ENCODE measurements around the gene TRMT5. TPM values are rescaled to one million over a fixed set of nuclear protein-coding genes. Genes with fewer than 3 reads are reported as not detected.

The TRMT5 gene
- total RNA-seq, 1 donor from 2014 or later: 3.5 TPM

DNA sequence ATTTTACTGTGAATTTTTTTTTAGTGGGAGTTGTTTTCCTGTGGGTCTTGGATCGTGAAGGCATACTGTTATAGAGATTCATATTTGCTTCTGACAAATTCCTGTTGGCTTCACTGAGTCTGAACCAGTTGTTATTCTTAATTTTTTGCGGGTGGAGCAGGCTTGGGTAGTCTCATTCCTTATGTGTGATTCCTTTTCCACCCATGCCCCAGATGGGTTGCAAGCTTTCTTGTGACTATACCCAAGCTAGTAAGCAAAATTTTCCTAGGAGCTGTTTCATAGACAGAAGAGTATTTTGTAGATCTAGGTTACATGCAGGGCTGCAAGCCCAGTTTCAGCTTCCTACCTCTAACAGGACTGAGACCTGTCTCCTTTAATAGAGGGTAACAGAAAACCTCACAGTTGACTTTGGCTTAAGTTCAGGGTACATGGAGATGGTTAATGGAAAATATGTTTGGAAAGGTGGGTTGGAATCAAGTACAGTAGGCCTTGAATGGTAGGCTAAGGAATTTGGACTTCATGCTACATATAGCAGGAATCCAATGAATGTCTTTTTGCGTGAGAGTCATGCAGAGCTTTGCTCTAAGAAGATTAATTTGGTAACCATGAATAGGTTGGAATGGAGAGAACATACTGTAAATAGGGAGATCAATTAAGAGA lies 29.0 kb downstream of the TRMT5 start:
- Histone ChIP-seq H3K4me1 (peaks cover 2 to 10% of the 10 kb centered on the region in 2 donors), H3K36me3 (no peaks in the 10 kb centered on the region), H3K9me3 (peaks cover 0 to 22% of the 10 kb centered on the region in 2 donors), H3K27me3 (no peaks in the 10 kb centered on the region), H3K27ac (peak overlapping the region in 1 of 2 donors; percentile 16), H3K4me3 (peak overlapping the region in 1 of 2 donors; percentile 19)
- TF ChIP-seq, protein P1, sequence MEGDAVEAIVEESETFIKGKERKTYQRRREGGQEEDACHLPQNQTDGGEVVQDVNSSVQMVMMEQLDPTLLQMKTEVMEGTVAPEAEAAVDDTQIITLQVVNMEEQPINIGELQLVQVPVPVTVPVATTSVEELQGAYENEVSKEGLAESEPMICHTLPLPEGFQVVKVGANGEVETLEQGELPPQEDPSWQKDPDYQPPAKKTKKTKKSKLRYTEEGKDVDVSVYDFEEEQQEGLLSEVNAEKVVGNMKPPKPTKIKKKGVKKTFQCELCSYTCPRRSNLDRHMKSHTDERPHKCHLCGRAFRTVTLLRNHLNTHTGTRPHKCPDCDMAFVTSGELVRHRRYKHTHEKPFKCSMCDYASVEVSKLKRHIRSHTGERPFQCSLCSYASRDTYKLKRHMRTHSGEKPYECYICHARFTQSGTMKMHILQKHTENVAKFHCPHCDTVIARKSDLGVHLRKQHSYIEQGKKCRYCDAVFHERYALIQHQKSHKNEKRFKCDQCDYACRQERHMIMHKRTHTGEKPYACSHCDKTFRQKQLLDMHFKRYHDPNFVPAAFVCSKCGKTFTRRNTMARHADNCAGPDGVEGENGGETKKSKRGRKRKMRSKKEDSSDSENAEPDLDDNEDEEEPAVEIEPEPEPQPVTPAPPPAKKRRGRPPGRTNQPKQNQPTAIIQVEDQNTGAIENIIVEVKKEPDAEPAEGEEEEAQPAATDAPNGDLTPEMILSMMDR (IDR thresholded peaks at IDR 0.05): no peak
- intact Hi-C loops (cut with DNase I): no loop called here
- DNase-seq (ENCODE audit: low spot score in 2 of 2): no peak

DNA sequence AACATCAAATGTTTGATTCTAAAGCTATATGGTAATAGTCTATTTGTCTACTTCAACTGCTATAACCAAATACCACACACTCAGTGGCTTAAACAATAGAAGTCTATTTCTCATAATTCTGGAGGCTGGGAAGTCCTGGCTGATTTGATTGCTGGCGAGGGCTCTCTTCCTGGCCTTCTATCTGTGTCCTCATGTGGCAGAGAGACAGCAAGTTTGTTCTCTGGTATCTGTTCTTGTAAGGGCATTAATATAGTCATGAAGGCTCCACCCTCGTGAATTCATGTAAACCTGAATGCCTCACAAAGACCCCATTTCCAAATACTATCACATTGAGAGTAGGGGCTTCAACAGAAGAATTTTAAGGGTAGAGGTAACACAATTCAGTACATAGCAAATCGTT lies 34.1 kb downstream of the TRMT5 start:
- no peak for DNase-seq (ENCODE audit: low spot score in 2 of 2)
- H3K36me3 ChIP-seq: no peaks in the 10 kb centered on the region
- H3K27ac ChIP-seq: no peak overlapping the region
- no peaks in the 10 kb centered on the region for H3K9me3 ChIP-seq
- intact Hi-C loops (cut with DNase I): no loop called here
- peaks cover 0 to 5% of the 10 kb centered on the region in 2 donors for H3K4me1 ChIP-seq
- TF ChIP-seq, protein P1 (IDR thresholded peaks at IDR 0.05): no peak
- H3K27me3 ChIP-seq: no peaks in the 10 kb centered on the region
- H3K4me3 ChIP-seq: no peak overlapping the region

DNA sequence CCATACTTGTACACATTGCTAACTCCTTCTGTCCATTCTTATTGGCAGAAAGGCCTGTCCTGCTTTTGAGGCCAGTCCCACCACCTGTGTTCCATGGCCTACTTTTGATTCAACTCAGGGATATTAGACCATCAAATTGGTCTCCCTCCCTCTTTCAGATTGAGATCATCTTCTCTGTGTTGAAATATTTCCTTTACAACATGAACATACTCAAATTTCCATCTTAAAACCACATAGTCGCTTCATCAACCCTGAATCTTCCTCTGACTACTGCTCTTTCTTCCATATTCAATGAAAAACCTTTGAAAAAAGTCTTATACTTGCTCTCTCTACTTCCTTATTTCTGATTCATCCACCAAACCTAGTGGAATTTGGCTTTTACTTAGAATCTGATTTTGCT lies 34.9 kb downstream of the TRMT5 start:
- Histone ChIP-seq H3K36me3 (no peaks in the 10 kb centered on the region), H3K4me1 (peaks cover 0 to 5% of the 10 kb centered on the region in 2 donors), H3K9me3 (no peaks in the 10 kb centered on the region), H3K27me3 (no peaks in the 10 kb centered on the region), H3K4me3 (no peak overlapping the region), H3K27ac (no peak overlapping the region)
- intact Hi-C loops (cut with DNase I): no loop called here
- no peak for DNase-seq (ENCODE audit: low spot score in 2 of 2)
- TF ChIP-seq, protein P1 (IDR thresholded peaks at IDR 0.05): no peak

DNA sequence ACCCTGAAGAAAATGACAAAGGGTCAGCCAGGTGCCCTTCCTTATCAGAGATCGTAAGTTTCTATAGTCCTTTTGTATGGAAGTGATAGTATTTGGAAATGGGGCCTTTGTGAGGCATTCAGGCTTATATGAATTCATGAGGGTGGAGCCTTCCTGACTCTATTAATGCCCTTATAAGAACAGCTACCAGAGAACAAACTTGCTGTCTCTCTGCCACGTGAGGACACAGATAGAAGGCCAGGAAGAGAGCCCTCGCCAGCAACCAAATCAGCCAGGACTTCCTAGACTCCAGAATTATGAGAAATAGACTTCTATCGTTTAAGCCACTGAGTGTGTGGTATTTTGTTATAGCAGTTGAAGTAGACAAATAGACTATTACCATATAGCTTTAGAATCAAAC lies 36.7 kb downstream of the TRMT5 start:
- DNase-seq (ENCODE audit: low spot score in 2 of 2): no peak
- TF ChIP-seq, protein P1 (IDR thresholded peaks at IDR 0.05): no peak
- no peaks in the 10 kb centered on the region for H3K36me3 ChIP-seq
- no peaks in the 10 kb centered on the region for H3K27me3 ChIP-seq
- no peaks in the 10 kb centered on the region for H3K9me3 ChIP-seq
- intact Hi-C loops (cut with DNase I): no loop called here
- no peaks in the 10 kb centered on the region for H3K4me1 ChIP-seq
- no peak overlapping the region for H3K4me3 ChIP-seq
- no peak overlapping the region for H3K27ac ChIP-seq

DNA sequence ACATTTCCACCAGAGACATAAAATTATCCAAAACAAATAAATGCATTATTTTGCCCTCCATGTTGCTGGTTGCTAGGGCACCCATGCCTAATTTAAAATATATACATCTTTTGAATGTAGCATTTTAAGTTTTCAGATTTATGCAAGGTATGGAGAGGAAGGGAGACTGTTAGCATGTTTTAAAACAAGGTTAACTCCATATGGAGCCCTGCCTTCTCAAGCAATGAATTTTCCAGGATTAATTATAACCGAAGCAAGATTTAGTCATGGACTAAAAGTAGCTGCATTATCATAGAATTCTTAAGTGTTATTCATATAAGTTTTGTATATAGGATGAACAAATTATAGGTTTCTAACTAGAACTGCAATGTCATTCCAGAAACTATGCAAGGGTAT lies 37.2 kb downstream of the TRMT5 start:
- TF ChIP-seq, protein P1 (IDR thresholded peaks at IDR 0.05): no peak
- no peak overlapping the region for H3K27ac ChIP-seq
- H3K9me3 ChIP-seq: no peaks in the 10 kb centered on the region
- H3K27me3 ChIP-seq: no peaks in the 10 kb centered on the region
- intact Hi-C loops (cut with DNase I): no loop called here
- no peak overlapping the region for H3K4me3 ChIP-seq
- no peaks in the 10 kb centered on the region for H3K4me1 ChIP-seq
- no peak for DNase-seq (ENCODE audit: low spot score in 2 of 2)
- no peaks in the 10 kb centered on the region for H3K36me3 ChIP-seq

DNA sequence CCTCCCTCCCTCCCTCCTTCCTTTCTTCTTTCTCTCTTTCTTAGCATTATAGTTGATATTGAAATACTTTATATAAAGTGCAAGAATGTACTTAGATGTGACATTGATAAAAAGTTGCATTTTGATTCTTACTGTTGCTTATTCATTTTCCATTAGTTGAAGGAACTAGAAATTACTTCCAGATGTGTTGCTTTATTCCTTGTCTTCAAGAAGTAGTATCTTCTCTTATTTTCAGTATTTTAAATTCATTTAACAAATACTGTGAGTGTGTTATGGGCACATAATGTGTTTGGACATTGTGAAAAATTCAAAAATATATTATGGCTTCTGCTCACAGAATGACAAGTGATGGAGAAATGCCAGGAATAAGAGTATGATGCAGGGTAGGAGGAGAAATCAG lies 45.6 kb downstream of the TRMT5 start:
- Histone ChIP-seq H3K4me3 (no peak overlapping the region), H3K4me1 (no peaks in the 10 kb centered on the region), H3K9me3 (no peaks in the 10 kb centered on the region), H3K27me3 (no peaks in the 10 kb centered on the region), H3K27ac (no peak overlapping the region), H3K36me3 (no peaks in the 10 kb centered on the region)
- DNase-seq (ENCODE audit: low spot score in 2 of 2): no peak
- intact Hi-C loops (cut with DNase I): no loop called here
- TF ChIP-seq, protein P1 (IDR thresholded peaks at IDR 0.05): no peak
